Lower lobe of right lung (tissue), 2 donors: ENCODE results near the gene MAGI1. TPM values are rescaled to one million over a fixed set of nuclear protein-coding genes. Genes with fewer than 3 reads are reported as not detected.

ENCODE experiments used
- ATAC-seq, 2 donors: fragments of 200-7000 bp; cut with Tn5 transposase; one replicate each; pipeline ENCODE4 v1.9.1; 2020 to 2022; ENCODE audit warnings: mild to moderate bottlenecking in 2 of 2, moderate library complexity in 2 of 2
- DNase-seq: peaks from one replicate; pipeline ENCODE4 v3.0.0-alpha.2; 2020
- H3K27ac ChIP-seq: fragments of 200-600 bp; one replicate; pipeline ENCODE4 v1.8.0; 2022
- H3K27me3 ChIP-seq: fragments of 200-600 bp; one replicate; pipeline ENCODE4 v1.8.0; 2022; ENCODE audit warnings: low read depth
- H3K36me3 ChIP-seq: fragments of 200-600 bp; one replicate; pipeline ENCODE4 v1.8.0; 2022; ENCODE audit warnings: mild to moderate bottlenecking
- H3K4me1 ChIP-seq: fragments of 200-600 bp; one replicate; pipeline ENCODE4 v1.8.0; 2022
- H3K4me3 ChIP-seq: fragments of 200-600 bp; one replicate; pipeline ENCODE4 v1.8.0; 2022; ENCODE audit warnings: mild to moderate bottlenecking
- H3K9me3 ChIP-seq: fragments of 200-600 bp; one replicate; pipeline ENCODE4 v1.8.0; 2022
- CTCF ChIP-seq: fragments of 200-600 bp; IDR thresholded peaks from one replicate; pipeline ENCODE4 v1.8.0; 2022; ENCODE audit warnings: antibody characterized with exemption, mild to moderate bottlenecking
- intact Hi-C: fragments of 100-400 bp; cut with DNase I; formaldehyde crosslinking; loops from one replicate; pipeline ENCODE4 v1.11.0; 2022
- total RNA-seq: library from RNA; stranded (reverse); fragmentation: NEBNext Ultra II Directional; extraction: Animal tissue kit (Norgen Biotek cat#: 25700); gene quantifications from one replicate; pipeline ENCODE4 v1.2.1, GENCODE V29; 2021
- donor health status: DM: no; HTN: yes; CAD: no; lungs with severe emphysema.

Gene MAGI1
- total RNA-seq, 1 donor from 2014 or later: 35.5 TPM

GRCh38 chr3:65953881-65954733 is 84.6 kb downstream of the MAGI1 start:
- Histone ChIP-seq H3K4me1 (peaks cover 59% of the 10 kb centered on the region), H3K36me3 (no peaks in the 10 kb centered on the region), H3K27me3 (no peaks in the 10 kb centered on the region), H3K27ac (peak overlapping the region; percentile 83), H3K9me3 (no peaks in the 10 kb centered on the region), H3K4me3 (peak overlapping the region; percentile 1)
- no peak for TF ChIP-seq CTCF
- intact Hi-C loops: no loop called here
- DNase-seq: peak; percentile 55
- ATAC-seq: peak; percentile 32 to 71

GRCh38 chr3:65953301-65953812 is 85.4 kb downstream of the MAGI1 start:
- Histone ChIP-seq H3K36me3 (no peaks in the 10 kb centered on the region), H3K4me1 (peaks cover 59% of the 10 kb centered on the region), H3K9me3 (no peaks in the 10 kb centered on the region), H3K27me3 (no peaks in the 10 kb centered on the region), H3K27ac (peak overlapping the region; percentile 83), H3K4me3 (no peak overlapping the region)
- ATAC-seq: peak; percentile 96 to 97
- peak; percentile 86 for DNase-seq
- TF ChIP-seq CTCF: no peak
- intact Hi-C loops: no loop called here

GRCh38 chr3:65952842-65953241 is 85.9 kb downstream of the MAGI1 start:
- TF ChIP-seq CTCF: no peak
- no peaks in the 10 kb centered on the region for H3K9me3 ChIP-seq
- no peaks in the 10 kb centered on the region for H3K36me3 ChIP-seq
- peak in 1 of 2 donors; percentile 2 for ATAC-seq
- DNase-seq: no peak
- peak overlapping the region; percentile 83 for H3K27ac ChIP-seq
- H3K4me1 ChIP-seq: peaks cover 62% of the 10 kb centered on the region
- intact Hi-C loops: no loop called here
- no peaks in the 10 kb centered on the region for H3K27me3 ChIP-seq
- no peak overlapping the region for H3K4me3 ChIP-seq

GRCh38 chr3:65951836-65952505 is 86.7 kb downstream of the MAGI1 start:
- intact Hi-C loops: no loop called here

More at GRCh38 chr3:65951836-65952505, 86.7 kb downstream of the MAGI1 start:
- Histone ChIP-seq H3K9me3 (no peaks in the 10 kb centered on the region), H3K27ac (peak overlapping the region; percentile 83), H3K27me3 (no peaks in the 10 kb centered on the region), H3K4me3 (no peak overlapping the region), H3K36me3 (no peaks in the 10 kb centered on the region), H3K4me1 (peaks cover 67% of the 10 kb centered on the region)
- no peak for DNase-seq
- no peak for TF ChIP-seq CTCF
- peak in 1 of 2 donors; percentile 1 for ATAC-seq
